ENCODE data around the gene PALLD.
"Not testable (repeated sequence)": the region's sequence is repeated elsewhere in the genome, so short reads cannot be mapped to it uniquely, and the experiment has no call there.

The PALLD gene

GRCh38 chr4:168496834-168497233 lies at the start of gene PALLD:
PALLD (plus strand) TSS chr4:168497052.
- DNase-seq, result no peak

GRCh38 chr4:168449063-168449462 lies 47.8 kb upstream of the PALLD start:
- DNase-seq, result not testable (repeated sequence)

- DNase-seq, result no peak
Observed at GRCh38 chr4:168449719-168450452, 47.0 kb upstream of the PALLD start.

GRCh38 chr4:168451331-168451730 lies 45.5 kb upstream of the PALLD start:
- DNase-seq, result no peak

- no peak for DNase-seq
Observed at GRCh38 chr4:168451744-168452390, 45.0 kb upstream of the PALLD start.

GRCh38 chr4:168453146-168453545 lies 43.7 kb upstream of the PALLD start:
- DNase-seq, result no peak

GRCh38 chr4:168458256-168458655 lies 38.6 kb upstream of the PALLD start:
- not testable (repeated sequence) for DNase-seq

GRCh38 chr4:168461821-168462220 lies 35.0 kb upstream of the PALLD start:
- no peak for DNase-seq

- no peak for DNase-seq
Observed at GRCh38 chr4:168472920-168473319, 23.9 kb upstream of the PALLD start.

- no peak for DNase-seq
Observed at GRCh38 chr4:168474660-168475320, 22.1 kb upstream of the PALLD start.

GRCh38 chr4:168475745-168476144 lies 21.1 kb upstream of the PALLD start:
- DNase-seq, result peak; percentile 17

GRCh38 chr4:168478868-168479267 lies 18.0 kb upstream of the PALLD start:
- no peak for DNase-seq

- DNase-seq, result peak; percentile 33
Observed at GRCh38 chr4:168480931-168481611, 15.8 kb upstream of the PALLD start.

GRCh38 chr4:168483811-168484210 lies 13.0 kb upstream of the PALLD start:
- DNase-seq, result no peak

GRCh38 chr4:168484626-168485025 lies 12.2 kb upstream of the PALLD start:
- no peak for DNase-seq

GRCh38 chr4:168485156-168485910 lies 11.5 kb upstream of the PALLD start:
- DNase-seq, result no peak

- no peak for DNase-seq
Observed at GRCh38 chr4:168486912-168487281, 10.0 kb upstream of the PALLD start.

- DNase-seq, result no peak
Observed at GRCh38 chr4:168487282-168488035, 9.4 kb upstream of the PALLD start.

GRCh38 chr4:168488869-168489274 lies 8.0 kb upstream of the PALLD start:
- DNase-seq, result no peak

GRCh38 chr4:168489616-168490015 lies 7.2 kb upstream of the PALLD start:
- no peak for DNase-seq

- DNase-seq, result no peak
Observed at GRCh38 chr4:168490711-168491110, 6.1 kb upstream of the PALLD start.

GRCh38 chr4:168491563-168491962 lies 5.3 kb upstream of the PALLD start:
- no peak for DNase-seq

Measured in activated CD8-positive, alpha-beta memory T cell treated with anti-CD3 and anti-CD28 coated beads, Interleukin-2, amount 50 U/mL, for 4 hours (primary cell).